ENCODE measurements around the gene PGPEP1. TPM values are rescaled to one million over a fixed set of nuclear protein-coding genes. Genes with fewer than 3 reads are reported as not detected.
"Not testable (repeated sequence)": the region's sequence is repeated elsewhere in the genome, so short reads cannot be mapped to it uniquely, and the experiment has no call there.

Gene PGPEP1
- polyA plus RNA-seq, 1 donor from 2014 or later, result 8.4 TPM

- Mint-ChIP-seq H3K4me1 (peaks cover 0 to 4% (median 2%) of the 10 kb centered on the region in 3 donors), H3K4me3 (no peak overlapping the region), H3K27me3 (peaks cover 7% of the 10 kb centered on the region), H3K9me3 (no peaks in the 10 kb centered on the region), H3K36me3 (no peaks in the 10 kb centered on the region), H3K27ac (no peak overlapping the region)
These were observed 6.7 kb upstream of the PGPEP1 start for GRCh38 chr19:18333680-18334079.

GRCh38 chr19:18336121-18336520, 4.3 kb upstream of the PGPEP1 start:
- Mint-ChIP-seq H3K9me3 (no peaks in the 10 kb centered on the region), H3K4me3 (peak overlapping the region in 1 of 4 donors; percentile 68), H3K36me3 (no peaks in the 10 kb centered on the region), H3K27me3 (peaks cover 7% of the 10 kb centered on the region), H3K4me1 (peaks cover 2 to 5% (median 5%) of the 10 kb centered on the region in 3 donors), H3K27ac (no peak overlapping the region)

DNA sequence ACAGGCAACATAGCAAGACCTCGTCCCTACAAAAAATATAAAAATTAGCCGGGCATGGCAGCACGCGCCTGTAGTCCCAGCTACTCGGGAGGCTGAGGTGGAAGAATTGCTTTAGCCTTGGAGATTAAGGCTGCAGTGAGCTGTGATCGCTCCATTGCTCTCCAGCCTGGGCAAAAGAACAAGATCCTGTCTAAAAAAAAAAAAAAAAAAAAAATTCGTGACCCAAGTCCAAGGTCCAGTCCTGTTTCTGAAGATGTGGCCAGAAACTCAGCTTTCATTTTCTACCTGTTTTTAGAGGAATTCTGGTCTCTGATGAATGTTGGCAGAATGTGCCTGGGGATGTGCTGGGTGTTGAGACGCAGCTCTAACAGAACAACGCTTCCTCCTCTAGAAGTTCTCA, 1.9 kb upstream of the PGPEP1 start:
- Mint-ChIP-seq H3K4me1 (peaks cover 7 to 9% (median 9%) of the 10 kb centered on the region in 3 donors), H3K36me3 (peaks cover 2% of the 10 kb centered on the region), H3K9me3 (no peaks in the 10 kb centered on the region), H3K27ac (peak overlapping the region in 1 of 3 donors; percentile 68), H3K4me3 (peak overlapping the region in 2 of 4 donors; percentile 17 to 74), H3K27me3 (peaks cover 3% of the 10 kb centered on the region)

DNA sequence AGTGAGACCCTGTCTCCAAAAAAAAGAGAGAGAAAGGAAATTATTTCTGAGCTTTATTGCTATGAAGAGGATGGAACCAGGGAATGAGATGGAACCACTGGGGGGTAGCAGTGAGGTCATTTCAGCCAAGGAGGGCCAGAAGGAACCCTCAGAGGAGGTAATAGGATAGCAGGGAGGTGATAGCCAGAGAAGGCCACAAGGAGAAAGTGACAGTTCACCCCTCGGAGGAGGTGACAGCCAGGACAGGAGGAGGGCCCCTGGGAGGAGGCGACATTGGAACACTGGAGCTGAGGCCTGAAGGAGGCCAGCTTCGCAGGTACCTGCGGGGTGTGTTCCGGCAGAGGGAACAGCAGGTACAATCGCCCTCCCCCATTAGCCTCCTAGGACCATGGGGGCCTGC, 675 bp upstream of the PGPEP1 start:
- Mint-ChIP-seq H3K27me3 (peaks cover 3% of the 10 kb centered on the region), H3K4me1 (peaks cover 7 to 9% (median 9%) of the 10 kb centered on the region in 3 donors), H3K9me3 (no peaks in the 10 kb centered on the region), H3K4me3 (peak overlapping the region; percentile 88 to 97 (median 93)), H3K27ac (peak overlapping the region in 2 of 3 donors; percentile 82 to 86), H3K36me3 (peaks cover 2% of the 10 kb centered on the region)

DNA sequence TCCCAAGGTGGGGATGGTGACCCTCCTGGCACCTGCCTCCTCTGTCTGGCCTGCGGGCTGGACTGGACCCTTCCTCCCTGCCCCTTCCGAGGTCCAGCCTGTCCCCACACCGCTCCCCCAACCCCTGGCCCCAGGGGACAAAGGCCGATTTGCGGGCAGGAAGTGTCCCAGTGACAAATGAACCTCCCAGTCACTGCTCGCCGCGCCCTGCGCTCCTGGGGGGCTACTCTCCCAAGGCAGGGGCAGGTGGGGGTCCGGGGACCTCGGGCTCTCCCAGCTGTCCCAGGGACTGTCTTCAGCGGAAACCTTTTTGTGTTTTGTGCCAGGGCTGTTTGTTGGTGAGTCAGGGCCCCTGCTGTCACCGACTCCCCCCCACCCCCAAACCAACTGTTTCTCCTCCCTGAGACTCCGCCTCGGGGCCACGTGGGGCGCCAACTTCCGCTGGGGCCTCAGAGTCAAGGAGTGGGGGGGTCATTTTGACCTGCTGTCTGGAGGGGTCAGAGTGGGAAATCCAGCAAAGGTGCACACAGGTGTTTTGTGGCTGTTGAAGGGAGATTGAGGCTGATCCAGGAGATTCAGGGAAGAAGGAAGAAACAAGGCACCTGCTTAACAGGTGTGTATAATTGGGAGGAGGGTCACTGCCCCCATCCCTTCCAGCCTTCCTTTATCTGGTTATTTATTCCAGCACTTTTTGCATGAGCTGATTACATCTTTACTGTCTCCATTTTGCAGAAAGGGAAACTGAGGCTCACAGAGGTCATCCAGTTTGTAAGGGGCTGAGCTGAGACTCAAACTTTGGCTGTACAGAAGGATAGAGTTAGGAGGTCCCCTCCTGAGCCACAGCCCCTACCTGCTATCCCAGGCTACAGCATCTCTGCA, 831 bp downstream of the PGPEP1 start:
- Mint-ChIP-seq H3K9me3 (no peaks in the 10 kb centered on the region), H3K27me3 (peaks cover 3% of the 10 kb centered on the region), H3K4me3 (peak overlapping the region; percentile 88 to 97 (median 94)), H3K27ac (no peak overlapping the region), H3K4me1 (peaks cover 7 to 9% (median 9%) of the 10 kb centered on the region in 3 donors), H3K36me3 (peaks cover 2% of the 10 kb centered on the region)

GRCh38 chr19:18342090-18342632, 1.8 kb downstream of the PGPEP1 start:
- H3K27me3 Mint-ChIP-seq, result no peaks in the 10 kb centered on the region
- H3K9me3 Mint-ChIP-seq, result no peaks in the 10 kb centered on the region
- H3K36me3 Mint-ChIP-seq, result peaks cover 2% of the 10 kb centered on the region
- peaks cover 8 to 9% (median 9%) of the 10 kb centered on the region in 3 donors for H3K4me1 Mint-ChIP-seq
- H3K27ac Mint-ChIP-seq, result peak overlapping the region in 2 of 3 donors; percentile 23 to 45
- H3K4me3 Mint-ChIP-seq, result peak overlapping the region; percentile 57 to 97 (median 76)

- Mint-ChIP-seq H3K4me1 (peaks cover 6 to 8% (median 8%) of the 10 kb centered on the region in 3 donors), H3K9me3 (no peaks in the 10 kb centered on the region), H3K36me3 (peaks cover 12% of the 10 kb centered on the region), H3K27me3 (no peaks in the 10 kb centered on the region), H3K27ac (peak overlapping the region in 1 of 3 donors; percentile 48), H3K4me3 (peak overlapping the region in 1 of 4 donors; percentile 74)
These were observed 4.2 kb downstream of the PGPEP1 start for GRCh38 chr19:18344582-18344950.

DNA sequence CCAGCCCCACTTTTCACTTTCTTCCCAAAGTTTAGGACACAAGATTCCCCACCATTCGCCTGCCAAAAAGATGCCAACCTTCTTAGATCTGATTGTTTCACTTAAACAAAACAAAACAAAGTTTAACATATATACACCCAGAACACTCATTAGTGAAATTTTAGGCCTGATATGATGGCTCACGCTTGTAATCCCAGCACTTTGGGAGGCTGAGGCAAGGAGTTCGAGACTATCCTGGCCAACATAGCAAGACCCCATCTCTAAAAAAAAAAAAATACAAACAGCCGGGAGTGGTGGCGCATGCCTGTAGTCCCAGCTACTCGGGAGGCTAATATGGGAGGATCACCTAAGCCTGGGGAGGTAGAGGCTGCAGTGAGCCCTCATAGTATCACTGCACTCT, 4.9 kb downstream of the PGPEP1 start:
- Mint-ChIP-seq H3K4me1 (peaks cover 4 to 6% (median 5%) of the 10 kb centered on the region in 3 donors), H3K27ac (peak overlapping the region in 2 of 3 donors; percentile 14 to 83), H3K9me3 (no peaks in the 10 kb centered on the region), H3K27me3 (no peaks in the 10 kb centered on the region), H3K36me3 (peaks cover 14% of the 10 kb centered on the region), H3K4me3 (peak overlapping the region in 1 of 4 donors; percentile 74)

DNA sequence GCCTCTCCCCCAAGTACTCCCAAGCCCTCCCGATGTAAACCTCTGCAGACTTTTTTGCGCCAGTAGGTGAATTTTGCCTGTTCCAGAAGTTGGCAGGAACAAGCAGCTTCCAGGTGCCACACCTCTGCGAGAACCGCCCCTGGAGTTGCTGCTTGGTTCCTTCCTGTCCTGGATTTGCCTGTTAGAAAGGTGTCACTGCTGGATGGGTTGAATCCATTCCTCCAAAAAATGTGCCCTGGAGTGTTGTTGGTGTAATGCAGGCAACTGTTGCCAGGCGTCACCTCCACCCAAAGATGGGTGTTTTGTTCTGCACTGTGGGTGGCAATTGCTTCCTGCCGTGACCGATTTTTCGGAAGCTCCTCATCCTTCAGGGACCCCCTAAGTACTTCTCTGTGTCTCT, 5.7 kb downstream of the PGPEP1 start:
- Mint-ChIP-seq H3K4me1 (peaks cover 4 to 6% (median 5%) of the 10 kb centered on the region in 3 donors), H3K27ac (peak overlapping the region in 1 of 3 donors; percentile 44)

GRCh38 chr19:18348171-18348570, 7.8 kb downstream of the PGPEP1 start:
- Mint-ChIP-seq H3K9me3 (no peaks in the 10 kb centered on the region), H3K27me3 (no peaks in the 10 kb centered on the region), H3K36me3 (peaks cover 12% of the 10 kb centered on the region), H3K4me3 (no peak overlapping the region), H3K27ac (peak overlapping the region in 1 of 3 donors; percentile 46), H3K4me1 (peaks cover 0 to 1% (median 0%) of the 10 kb centered on the region in 3 donors)

More for the DNA sequence above, 5.7 kb downstream of the PGPEP1 start:
- Mint-ChIP-seq H3K9me3 (no peaks in the 10 kb centered on the region), H3K4me3 (peak overlapping the region in 1 of 4 donors; percentile 55), H3K27me3 (no peaks in the 10 kb centered on the region), H3K36me3 (peaks cover 14% of the 10 kb centered on the region)

GRCh38 chr19:18348818-18349339, 8.5 kb downstream of the PGPEP1 start:
- H3K27ac Mint-ChIP-seq, H3K9me3 Mint-ChIP-seq, H3K27me3 Mint-ChIP-seq, H3K4me1 Mint-ChIP-seq: not testable (repeated sequence)
- Mint-ChIP-seq H3K36me3 (peaks cover 12% of the 10 kb centered on the region), H3K4me3 (peak overlapping the region in 1 of 4 donors; percentile 20)

- Mint-ChIP-seq H3K36me3 (peaks cover 12% of the 10 kb centered on the region), H3K27ac (no peak overlapping the region), H3K27me3 (no peaks in the 10 kb centered on the region), H3K4me3 (peak overlapping the region in 1 of 4 donors; percentile 20), H3K4me1 (peaks cover 0 to 1% (median 0%) of the 10 kb centered on the region in 3 donors), H3K9me3 (no peaks in the 10 kb centered on the region)
These were observed 9.2 kb downstream of the PGPEP1 start for GRCh38 chr19:18349524-18350128.

- Mint-ChIP-seq H3K4me1 (peaks cover 0 to 1% (median 0%) of the 10 kb centered on the region in 3 donors), H3K27me3 (no peaks in the 10 kb centered on the region), H3K27ac (no peak overlapping the region), H3K36me3 (peaks cover 12% of the 10 kb centered on the region), H3K4me3 (no peak overlapping the region), H3K9me3 (no peaks in the 10 kb centered on the region)
These were observed 10.1 kb downstream of the PGPEP1 start for GRCh38 chr19:18350490-18350889.

DNA sequence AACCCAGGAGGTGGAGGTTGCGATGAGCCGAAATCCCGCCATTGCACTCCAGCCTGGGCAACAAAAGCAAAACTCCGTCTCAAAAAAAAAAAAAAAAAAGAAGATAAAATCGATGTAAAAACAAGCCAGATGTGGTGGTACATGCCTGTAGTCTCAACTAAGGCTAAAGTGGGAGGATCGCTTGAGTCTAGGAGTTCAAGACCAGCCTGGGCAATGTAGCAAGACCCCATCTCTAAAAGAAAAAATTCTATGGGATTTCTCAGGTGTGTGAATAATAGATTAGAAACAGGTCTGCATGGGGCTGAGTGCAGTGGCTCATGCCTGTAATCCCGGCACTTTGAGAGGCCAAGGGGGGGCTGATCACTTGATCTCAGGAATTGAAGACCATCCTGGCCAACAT, 11.1 kb downstream of the PGPEP1 start:
- Mint-ChIP-seq H3K4me3 (no peak overlapping the region), H3K9me3 (no peaks in the 10 kb centered on the region), H3K27ac (no peak overlapping the region), H3K27me3 (no peaks in the 10 kb centered on the region), H3K4me1 (no peaks in the 10 kb centered on the region), H3K36me3 (peaks cover 12% of the 10 kb centered on the region)
